Testis (tissue), 3 donors: ENCODE results near the gene XG. TPM values are rescaled to one million over a fixed set of nuclear protein-coding genes. Genes with fewer than 3 reads are reported as not detected.
"Not testable (repeated sequence)": the region's sequence is repeated elsewhere in the genome, so short reads cannot be mapped to it uniquely, and the experiment has no call there.

Experiments
- DNase-seq: peaks from one replicate; pipeline ENCODE4 v3.0.0-alpha.2; 2019
- H3K27ac ChIP-seq, 2 donors: fragments of 200-600 bp; sonication (generic); one replicate each; pipeline ENCODE4 v1.5.1; 2019
- H3K27me3 ChIP-seq: fragments of 200-600 bp; sonication (generic); one replicate; pipeline ENCODE4 v1.5.1; 2019
- H3K36me3 ChIP-seq: fragments of 200-600 bp; sonication (generic); one replicate; pipeline ENCODE4 v1.5.1; 2017; ENCODE audit warnings: low read depth; ENCODE audit errors: missing control alignments
- H3K4me1 ChIP-seq: fragments of 200-600 bp; sonication (generic); one replicate; pipeline ENCODE4 v1.5.1; 2019
- H3K4me3 ChIP-seq, 2 donors: fragments of 200-600 bp; sonication (generic); one replicate each; pipeline ENCODE4 v1.5.1; 2017 to 2019
- H3K9me3 ChIP-seq: fragments of 200-600 bp; sonication (generic); one replicate; pipeline ENCODE4 v1.5.1; 2017
- CTCF ChIP-seq, 3 experiments: fragments of 450-650 bp in 2 of 3; fragments of 200-600 bp in 1 of 3; sonication (generic) in 1 of 3; IDR thresholded peaks; one replicate each; pipeline ENCODE4 v1.5.1; 2016 to 2019; ENCODE audit warnings: antibody characterized with exemption in 3 of 3, mild to moderate bottlenecking in 2 of 3, moderate library complexity in 1 of 3
- POLR2A ChIP-seq: fragments of 450-650 bp; IDR thresholded peaks from one replicate; pipeline ENCODE4 v1.6.1; 2017; ENCODE audit warnings: antibody characterized with exemption, mild to moderate bottlenecking, moderate library complexity
- WGBS, 2 donors: methylation state at CpG; one replicate each; pipeline ENCODE4 v1.1.5; 2018; 5-methylcytosine and 5-hydroxymethylcytosine counted together
- intact Hi-C: fragments of 100-400 bp; cut with DNase I; formaldehyde crosslinking; loops from one replicate; pipeline ENCODE4 v1.15.1; 2023; ENCODE audit warnings: low total_unique reads
- polyA plus RNA-seq: library from polyadenylated mRNA; stranded (reverse); fragments of 350-450 nt; fragmentation: Illumina TruSeq; extraction: RNeasy Lipid Tissue Mini Kit (QIAGEN cat#74804); gene quantifications from one replicate; pipeline ENCODE4 v1.2.3, GENCODE V29; 2014; ENCODE audit warnings: low read depth, low replicate concordance; ENCODE audit not compliant: insufficient read depth
- total RNA-seq, 2 donors: library from RNA; depleted of rRNA; stranded (reverse); fragments of >200 nt; gene quantifications; one replicate each; pipeline ENCODE4 v1.2.3, GENCODE V29; 2016

The XG gene
- total and polyA plus RNA-seq, 3 donors from 2014 or later, result 0.19 to 0.88 (median 0.63) TPM

- WGBS, 2 donors, result 76 to 83% methylated on average over 17 to 25 of the region's 25 CpGs
These were observed 16.0 kb downstream of the XG start for GRCh38 chrX:2767631-2768455.

GRCh38 chrX:2769615-2770014 lies 17.8 kb downstream of the XG start:
- TF ChIP-seq CTCF (IDR thresholded peaks at IDR 0.05), result no peak
- TF ChIP-seq POLR2A, result no peak
- H3K36me3 ChIP-seq, result no peaks in the 10 kb centered on the region
- intact Hi-C loops, result no loop called here
- H3K27me3 ChIP-seq, result no peaks in the 10 kb centered on the region
- DNase-seq, result no peak
- no peaks in the 10 kb centered on the region for H3K4me1 ChIP-seq
- no peak overlapping the region for H3K27ac ChIP-seq
- no peak overlapping the region for H3K4me3 ChIP-seq
- H3K9me3 ChIP-seq, result no peaks in the 10 kb centered on the region
- WGBS, 2 donors, result 86 to 100% methylated on average over 1 of the region's 1 CpG

More at GRCh38 chrX:2767631-2768455, 16.0 kb downstream of the XG start:
- H3K4me1 ChIP-seq, result no peaks in the 10 kb centered on the region
- no peaks in the 10 kb centered on the region for H3K36me3 ChIP-seq
- no peak overlapping the region for H3K4me3 ChIP-seq
- H3K27me3 ChIP-seq, result no peaks in the 10 kb centered on the region
- H3K9me3 ChIP-seq, result no peaks in the 10 kb centered on the region
- intact Hi-C loops, result no loop called here
- TF ChIP-seq CTCF (IDR thresholded peaks at IDR 0.05) (no peak), POLR2A (no peak)
- no peak overlapping the region for H3K27ac ChIP-seq
- no peak for DNase-seq

DNA sequence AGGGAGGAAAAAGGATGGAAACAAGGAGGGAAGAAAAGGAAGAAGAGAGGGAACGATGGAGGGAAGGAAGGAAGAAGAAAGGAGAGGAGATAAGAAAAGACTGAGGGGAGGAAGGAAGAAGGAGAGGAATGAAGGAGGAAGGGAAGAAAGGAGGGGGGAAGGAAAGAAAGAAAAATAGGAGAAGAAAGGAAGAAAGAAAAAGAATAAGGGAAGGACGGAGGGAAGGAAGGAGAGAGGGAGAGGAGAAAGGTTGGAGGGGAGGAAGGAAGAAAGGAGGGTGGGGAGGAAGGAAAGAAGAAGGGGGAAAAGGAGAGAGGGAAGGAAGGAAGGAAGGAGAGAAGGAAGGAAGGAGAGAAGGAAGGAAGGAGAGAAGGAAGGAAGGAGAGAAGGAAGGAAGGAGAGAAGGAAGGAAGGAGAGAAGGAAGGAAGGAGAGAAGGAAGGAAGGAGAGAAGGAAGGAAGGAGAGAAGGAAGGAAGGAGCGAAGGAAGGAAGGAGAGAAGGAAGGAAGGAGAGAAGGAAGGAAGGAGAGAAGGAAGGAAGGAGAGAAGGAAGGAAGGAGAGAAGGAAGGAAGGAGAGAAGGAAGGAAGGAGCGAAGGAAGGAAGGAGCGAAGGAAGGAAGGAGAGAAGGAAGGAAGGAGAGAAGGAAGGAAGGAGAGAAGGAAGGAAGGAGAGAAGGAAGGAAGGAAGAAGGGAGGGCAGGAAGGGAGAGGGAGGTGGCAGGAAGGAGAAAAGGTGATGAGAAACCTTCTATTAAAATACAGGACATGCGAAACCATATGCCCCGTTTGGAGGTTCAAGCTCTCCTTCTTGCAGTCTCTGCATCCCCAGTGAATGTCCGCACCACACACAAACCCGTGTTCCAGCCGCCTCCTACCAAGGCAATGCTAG lies 21.6 kb downstream of the XG start:
- H3K27ac ChIP-seq, H3K9me3 ChIP-seq, intact Hi-C loops, DNase-seq, H3K4me3 ChIP-seq, H3K4me1 ChIP-seq, H3K27me3 ChIP-seq, H3K36me3 ChIP-seq: not testable (repeated sequence)
- 82 to 83% methylated on average over 7 to 8 of the region's 10 CpGs for WGBS, 2 donors

DNA sequence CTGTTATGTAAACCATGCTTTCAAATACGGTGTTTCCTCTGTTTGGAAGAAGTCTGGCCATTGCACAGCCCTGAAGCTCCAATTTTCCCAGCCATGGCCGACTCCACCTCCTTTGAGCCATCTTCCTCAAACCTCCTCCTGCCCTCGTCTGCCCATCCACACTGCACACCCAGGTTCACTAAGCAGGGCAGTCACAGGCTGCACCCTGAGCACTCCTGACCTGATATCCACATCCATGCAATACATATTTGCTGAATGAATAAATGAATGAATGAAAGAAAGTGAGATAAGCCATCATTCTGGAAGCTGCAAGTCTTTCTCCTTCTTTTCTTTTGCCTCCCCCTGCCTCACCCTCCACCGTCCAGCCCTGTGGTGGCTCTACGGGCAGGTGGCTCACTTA lies 22.2 kb downstream of the XG start:
- H3K4me1 ChIP-seq, result no peaks in the 10 kb centered on the region
- no peaks in the 10 kb centered on the region for H3K36me3 ChIP-seq
- no peak overlapping the region for H3K27ac ChIP-seq
- intact Hi-C loops, result no loop called here
- 87 to 89% methylated on average over 5 of the region's 5 CpGs for WGBS, 2 donors
- no peak for TF ChIP-seq CTCF (IDR thresholded peaks at IDR 0.05)
- no peak for TF ChIP-seq POLR2A
- no peak for DNase-seq
- H3K9me3 ChIP-seq, result no peaks in the 10 kb centered on the region
- no peaks in the 10 kb centered on the region for H3K27me3 ChIP-seq
- H3K4me3 ChIP-seq, result no peak overlapping the region

- 95% methylated on average over 3 of the region's 3 CpGs for WGBS, 2 donors
- Histone ChIP-seq H3K4me1 (no peaks in the 10 kb centered on the region), H3K4me3 (no peak overlapping the region), H3K27ac (no peak overlapping the region), H3K36me3 (no peaks in the 10 kb centered on the region), H3K27me3 (no peaks in the 10 kb centered on the region), H3K9me3 (no peaks in the 10 kb centered on the region)
- intact Hi-C loops, result no loop called here
- TF ChIP-seq POLR2A (no peak), CTCF (IDR thresholded peaks at IDR 0.05) (no peak)
- no peak for DNase-seq
These were observed 22.9 kb downstream of the XG start for GRCh38 chrX:2774776-2775175.

GRCh38 chrX:2780472-2781225 lies 28.8 kb downstream of the XG start:
- DNase-seq, H3K4me1 ChIP-seq, H3K27me3 ChIP-seq, intact Hi-C loops, H3K27ac ChIP-seq, H3K36me3 ChIP-seq, H3K9me3 ChIP-seq, H3K4me3 ChIP-seq: not testable (repeated sequence)
- WGBS, 2 donors, result 72 to 73% methylated on average over 12 of the region's 12 CpGs
